ENCODE measurements around the gene L3MBTL3. TPM values are rescaled to one million over a fixed set of nuclear protein-coding genes. Genes with fewer than 3 reads are reported as not detected.
A peak's percentile ranks its signal among the peaks of the same experiment; 100 is the strongest.

The L3MBTL3 gene
- 3.2 and 45.3 TPM in 2 replicates for total RNA-seq (2014; rRNA removed; shearing (Covaris generic); ENCODE audit: low replicate concordance)

DNA sequence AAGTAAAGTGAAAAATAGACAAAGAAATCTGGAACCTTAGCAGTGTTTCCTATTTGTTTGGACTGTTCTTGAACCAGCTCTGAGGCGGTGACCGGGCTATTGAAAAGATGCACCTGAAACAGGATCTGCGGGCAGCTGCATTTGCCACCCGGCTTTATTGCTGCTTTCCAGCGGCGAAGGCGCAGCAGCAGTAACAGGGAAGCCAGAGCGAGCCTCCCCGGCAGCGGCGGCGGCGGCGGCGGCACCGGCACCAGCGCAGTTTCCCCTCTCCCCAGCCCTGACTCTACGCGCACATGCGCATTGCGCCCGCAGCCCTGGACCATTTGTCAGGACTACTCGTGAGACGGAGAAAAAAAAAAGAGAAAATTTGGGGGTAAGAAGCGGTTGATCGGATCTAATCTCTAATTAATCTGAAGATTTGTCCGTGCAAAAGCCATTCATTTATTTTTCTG, at the start of gene L3MBTL3:
L3MBTL3 (plus strand) TSS at position 290 of the 452 bp plus-strand sequence. CDS start 24,119 bp downstream, outside the sequence.
- in situ Hi-C loops (cut with HindIII; ENCODE audit: low pct_unique_long_range_greater_than_20kb, low sequenced_read_pairs): no loop called here
- peak; percentile 76 for DNase-seq (ENCODE audit: low read depth)

DNA sequence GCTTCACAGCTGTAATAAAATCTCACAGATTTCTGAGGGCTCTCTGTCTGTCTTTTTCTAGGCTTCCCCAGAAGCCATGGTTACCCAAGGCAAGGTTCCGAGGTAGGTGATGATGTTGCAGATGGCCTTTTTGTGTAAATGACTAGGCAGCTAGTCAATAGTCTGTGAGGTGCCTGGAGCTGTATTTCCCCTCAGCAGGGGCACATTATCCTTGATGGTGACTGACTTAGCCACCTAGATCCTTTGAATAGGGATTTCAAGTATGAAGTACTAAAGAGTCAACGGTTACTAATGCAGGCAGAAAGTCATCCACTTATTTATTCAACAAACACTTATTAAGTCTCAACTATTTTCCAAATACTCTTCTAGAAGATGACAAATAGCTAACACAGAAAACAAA, 49.3 kb upstream of the L3MBTL3 start:
- DNase-seq (ENCODE audit: low read depth): no peak
- in situ Hi-C loops (cut with HindIII; ENCODE audit: low pct_unique_long_range_greater_than_20kb, low sequenced_read_pairs): no loop called here

- no peak for DNase-seq (ENCODE audit: low read depth)
- in situ Hi-C loops (cut with HindIII; ENCODE audit: low pct_unique_long_range_greater_than_20kb, low sequenced_read_pairs): no loop called here
Observed at GRCh38 chr6:129976110-129976509, 42.3 kb upstream of the L3MBTL3 start.

DNA sequence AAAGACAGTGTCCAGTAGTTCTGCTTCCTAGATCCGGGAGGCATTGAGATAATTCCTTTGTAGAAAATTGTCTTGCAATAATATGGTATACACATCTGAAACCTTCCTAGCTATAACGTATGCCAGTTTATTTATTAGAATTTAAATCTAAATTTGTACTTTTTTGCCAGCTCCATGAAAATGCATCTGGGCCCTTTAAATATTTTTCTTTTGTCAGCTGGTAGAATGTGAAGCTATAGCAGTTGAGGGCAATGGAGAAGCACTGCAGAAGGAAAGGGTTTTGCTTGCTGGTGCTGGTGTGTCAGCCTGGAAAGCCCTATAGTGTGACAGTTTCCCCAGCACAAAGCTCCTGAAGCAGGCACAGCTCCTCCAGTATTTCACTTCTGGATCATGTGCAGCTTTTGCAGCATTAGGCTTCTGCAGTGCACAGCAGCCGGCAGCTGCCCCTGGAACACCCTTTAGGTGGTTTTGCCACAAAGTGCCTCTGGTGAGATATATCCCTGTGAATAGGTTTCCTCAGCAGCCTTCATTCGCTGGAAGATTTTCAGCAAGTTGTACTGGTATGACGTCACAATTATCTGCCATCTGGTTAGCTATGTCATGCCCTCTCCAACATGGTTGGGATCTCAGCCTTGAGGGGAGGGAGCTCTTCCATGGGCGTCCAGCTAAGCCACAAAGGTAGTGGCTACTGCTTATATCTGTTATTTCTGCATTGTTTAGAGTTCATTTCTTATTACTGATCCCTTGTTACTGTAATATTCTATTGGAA, 40.0 kb upstream of the L3MBTL3 start:
- in situ Hi-C loops (cut with HindIII; ENCODE audit: low pct_unique_long_range_greater_than_20kb, low sequenced_read_pairs): no loop called here
- DNase-seq (ENCODE audit: low read depth): no peak

- no peak for DNase-seq (ENCODE audit: low read depth)
- in situ Hi-C loops (cut with HindIII; ENCODE audit: low pct_unique_long_range_greater_than_20kb, low sequenced_read_pairs): no loop called here
Observed at GRCh38 chr6:129980821-129981220, 37.6 kb upstream of the L3MBTL3 start.

- in situ Hi-C loops (cut with HindIII; ENCODE audit: low pct_unique_long_range_greater_than_20kb, low sequenced_read_pairs): no loop called here
- DNase-seq (ENCODE audit: low read depth): no peak
Observed at GRCh38 chr6:129981598-129981997, 36.8 kb upstream of the L3MBTL3 start.

DNA sequence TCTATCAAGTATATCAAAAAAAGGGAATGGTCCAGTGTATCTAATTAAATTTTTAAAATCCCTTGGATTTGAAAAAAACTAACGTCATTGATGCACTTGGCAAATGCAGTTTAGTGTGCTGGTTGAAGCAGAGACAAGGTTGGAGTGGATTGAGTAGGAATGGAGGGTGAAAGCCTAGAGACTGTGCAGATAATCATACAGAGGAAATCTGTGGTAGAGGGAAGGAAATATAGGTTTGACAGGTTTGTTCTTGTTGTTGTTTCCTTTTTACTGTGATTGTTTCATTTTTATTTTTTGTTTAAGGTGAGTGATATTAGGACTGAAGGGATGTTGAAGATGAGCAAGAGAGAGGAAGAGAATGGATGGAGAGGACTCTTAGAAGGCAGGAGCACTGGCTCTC, 29.0 kb upstream of the L3MBTL3 start:
- in situ Hi-C loops (cut with HindIII; ENCODE audit: low pct_unique_long_range_greater_than_20kb, low sequenced_read_pairs): no loop called here
- DNase-seq (ENCODE audit: low read depth): no peak

DNA sequence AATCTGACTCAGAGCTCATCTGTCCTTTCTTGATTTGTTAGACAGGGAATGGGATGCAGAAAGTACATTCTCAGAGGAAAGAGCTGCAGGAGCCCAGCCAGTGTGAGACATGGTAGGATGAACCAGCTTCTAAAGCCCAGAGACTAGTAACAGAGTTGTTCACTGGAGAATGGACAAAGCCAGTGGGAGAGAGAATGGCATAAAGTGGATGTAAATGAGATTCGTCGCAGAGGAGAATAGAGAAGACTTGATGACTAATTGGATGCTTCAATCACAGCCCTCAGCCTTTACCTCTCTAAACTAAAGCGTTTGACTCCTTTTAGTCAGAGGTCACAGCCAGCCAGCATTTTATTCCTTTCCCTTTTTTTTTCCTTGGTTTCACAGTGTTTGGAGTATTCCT, 25.5 kb upstream of the L3MBTL3 start:
- in situ Hi-C loops (cut with HindIII; ENCODE audit: low pct_unique_long_range_greater_than_20kb, low sequenced_read_pairs): no loop called here
- no peak for DNase-seq (ENCODE audit: low read depth)

GRCh38 chr6:129994410-129994809, 24.0 kb upstream of the L3MBTL3 start:
- in situ Hi-C loops (cut with HindIII; ENCODE audit: low pct_unique_long_range_greater_than_20kb, low sequenced_read_pairs): no loop called here
- no peak for DNase-seq (ENCODE audit: low read depth)

DNA sequence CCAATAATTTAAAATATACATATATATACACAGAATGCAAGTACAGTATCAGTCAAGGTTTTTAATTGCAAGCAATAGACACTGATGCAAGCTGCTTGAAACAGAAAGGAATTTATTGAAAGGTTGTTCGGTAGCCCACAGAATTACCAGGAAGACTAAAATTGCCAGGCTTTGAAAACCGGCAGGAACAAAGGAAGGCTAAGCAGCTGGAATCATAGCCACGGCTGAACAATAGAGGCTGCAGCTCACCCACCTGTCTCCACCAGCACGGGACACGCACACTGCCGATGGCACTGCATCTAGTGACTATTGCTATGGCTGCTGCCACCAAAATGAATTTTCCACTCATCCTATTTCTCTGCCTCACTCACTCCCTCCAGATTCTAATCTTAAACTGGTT, 22.0 kb upstream of the L3MBTL3 start:
- in situ Hi-C loops (cut with HindIII; ENCODE audit: low pct_unique_long_range_greater_than_20kb, low sequenced_read_pairs): no loop called here
- no peak for DNase-seq (ENCODE audit: low read depth)

DNA sequence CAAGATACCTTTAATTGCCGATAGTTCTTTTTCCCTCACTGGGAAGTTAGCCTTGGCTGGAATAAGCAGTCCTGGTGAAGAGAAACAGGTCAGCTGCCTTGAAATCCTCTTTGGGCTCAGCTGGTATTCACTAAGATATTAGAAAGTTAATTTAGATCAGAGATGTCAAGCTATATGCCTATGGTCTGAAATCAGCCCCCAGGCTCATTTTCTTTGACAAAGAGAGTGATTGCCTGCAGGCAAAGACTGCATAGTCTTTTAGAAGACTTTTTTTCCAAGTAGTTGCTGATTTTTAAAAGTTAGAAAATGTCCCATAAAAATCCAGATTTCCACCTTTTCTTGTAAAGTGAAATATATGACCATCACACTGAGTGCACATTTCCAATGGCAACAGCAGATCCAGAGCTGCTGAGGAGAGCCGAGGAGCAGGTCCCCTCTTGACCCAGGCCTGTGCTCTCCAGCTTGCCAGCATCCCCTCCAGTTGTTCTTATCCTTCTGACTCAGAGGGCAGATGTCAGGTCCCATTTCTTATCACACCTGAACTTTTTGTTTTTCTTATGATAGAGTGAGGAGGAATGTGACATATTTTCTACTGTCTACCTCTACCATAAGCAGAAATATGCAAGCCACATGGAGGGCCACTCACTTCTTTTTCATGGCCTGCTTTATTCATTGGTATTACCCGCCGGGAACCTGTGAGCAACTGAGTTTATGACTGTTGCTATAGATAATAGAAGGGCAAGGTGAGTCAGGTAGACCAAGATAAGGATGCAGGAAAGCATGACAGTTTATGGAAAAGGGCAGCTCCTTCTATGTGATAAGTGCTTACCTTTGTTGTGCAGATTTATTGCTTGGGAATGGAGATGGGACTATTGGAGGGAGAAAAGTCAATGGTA, 17.6 kb upstream of the L3MBTL3 start:
- no peak for DNase-seq (ENCODE audit: low read depth)
- in situ Hi-C loops (cut with HindIII; ENCODE audit: low pct_unique_long_range_greater_than_20kb, low sequenced_read_pairs): no loop called here

DNA sequence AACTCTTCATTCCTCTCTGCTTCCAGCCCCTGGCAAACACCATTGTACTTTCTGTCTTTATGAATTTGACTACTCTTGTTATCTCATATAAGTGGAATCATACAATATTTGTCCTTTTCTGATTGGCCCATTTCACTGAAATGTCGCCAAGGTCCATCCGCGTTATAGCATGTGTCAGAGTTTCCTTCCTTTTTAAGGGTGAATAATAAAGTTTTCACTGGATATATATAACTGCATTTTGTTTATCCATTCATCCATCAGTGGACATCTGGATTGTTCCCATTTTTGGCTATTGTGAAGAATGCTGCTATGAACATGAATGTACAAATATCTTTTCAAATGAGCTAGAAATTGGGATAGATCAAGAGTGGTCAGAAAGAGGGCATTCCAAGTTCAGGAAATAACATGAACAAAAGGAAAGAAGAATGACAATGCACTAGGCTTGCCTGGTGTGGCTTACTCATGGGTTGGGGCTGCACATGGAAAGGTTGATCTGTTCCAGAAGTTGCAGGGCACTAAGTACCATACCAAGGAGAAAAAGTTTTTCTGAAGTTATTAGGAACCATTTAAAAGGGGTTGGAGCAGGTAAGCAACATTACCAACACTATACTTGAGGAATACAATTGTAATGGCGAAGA, 10.0 kb upstream of the L3MBTL3 start:
- in situ Hi-C loops (cut with HindIII; ENCODE audit: low pct_unique_long_range_greater_than_20kb, low sequenced_read_pairs): no loop called here

GRCh38 chr6:130009146-130009545, 9.2 kb upstream of the L3MBTL3 start:
- in situ Hi-C loops (cut with HindIII; ENCODE audit: low pct_unique_long_range_greater_than_20kb, low sequenced_read_pairs): no loop called here
- no peak for DNase-seq (ENCODE audit: low read depth)

More for the DNA sequence above, 10.0 kb upstream of the L3MBTL3 start:
- DNase-seq (ENCODE audit: low read depth): no peak

- in situ Hi-C loops (cut with HindIII; ENCODE audit: low pct_unique_long_range_greater_than_20kb, low sequenced_read_pairs): no loop called here
- no peak for DNase-seq (ENCODE audit: low read depth)
Observed at GRCh38 chr6:130010387-130010786, 8.0 kb upstream of the L3MBTL3 start.

DNA sequence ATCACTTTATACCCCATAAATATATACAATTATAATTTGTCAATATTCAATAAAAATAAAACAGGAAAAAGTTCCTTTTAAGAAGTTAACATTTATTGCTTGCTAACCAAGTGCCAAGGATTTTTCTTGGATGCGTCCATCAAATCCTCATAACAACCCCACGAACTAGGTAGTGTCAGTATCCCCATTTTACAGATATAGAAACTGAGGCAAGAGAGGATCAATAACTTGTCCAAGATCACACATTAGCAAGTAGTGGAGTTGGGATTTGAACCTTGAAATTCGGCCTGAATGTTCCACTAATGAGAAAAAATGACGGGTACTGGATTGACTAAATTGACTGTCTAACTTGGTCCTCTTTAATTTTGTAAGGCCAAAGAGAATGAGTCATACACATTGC, 5.7 kb upstream of the L3MBTL3 start:
- DNase-seq (ENCODE audit: low read depth): no peak
- in situ Hi-C loops (cut with HindIII; ENCODE audit: low pct_unique_long_range_greater_than_20kb, low sequenced_read_pairs): no loop called here

DNA sequence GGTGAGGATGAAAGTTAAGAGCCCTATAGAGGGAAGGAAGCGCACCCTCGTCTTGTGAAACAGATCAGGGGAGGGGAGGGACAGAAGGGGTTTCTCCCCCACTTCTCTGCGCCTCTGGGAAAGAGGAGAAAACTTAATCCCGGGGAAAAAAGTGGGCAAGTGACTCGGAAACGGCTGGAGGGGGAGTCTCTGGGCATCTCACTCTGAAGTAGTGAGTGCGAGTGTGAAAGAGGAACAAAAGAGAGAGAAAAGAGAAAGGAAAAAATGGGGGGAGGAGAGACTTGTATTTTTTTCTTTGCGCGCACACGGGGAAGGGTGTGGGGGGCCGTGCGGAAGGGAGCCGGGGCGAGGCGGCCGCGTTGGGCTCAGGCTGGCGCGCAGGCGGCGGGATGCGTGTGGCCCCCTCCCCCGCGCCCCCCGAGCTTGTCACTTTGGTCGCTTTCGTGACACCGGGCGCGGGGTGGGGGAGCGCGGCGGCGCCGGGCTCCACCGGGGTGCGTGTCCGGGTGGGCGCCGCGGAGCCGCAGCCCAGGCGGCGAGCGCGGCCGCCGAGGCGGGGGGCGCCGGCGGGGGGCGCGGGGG, 454 bp downstream of the L3MBTL3 start:
- in situ Hi-C loops (cut with HindIII; ENCODE audit: low pct_unique_long_range_greater_than_20kb, low sequenced_read_pairs): no loop called here
- DNase-seq (ENCODE audit: low read depth): no peak

DNA sequence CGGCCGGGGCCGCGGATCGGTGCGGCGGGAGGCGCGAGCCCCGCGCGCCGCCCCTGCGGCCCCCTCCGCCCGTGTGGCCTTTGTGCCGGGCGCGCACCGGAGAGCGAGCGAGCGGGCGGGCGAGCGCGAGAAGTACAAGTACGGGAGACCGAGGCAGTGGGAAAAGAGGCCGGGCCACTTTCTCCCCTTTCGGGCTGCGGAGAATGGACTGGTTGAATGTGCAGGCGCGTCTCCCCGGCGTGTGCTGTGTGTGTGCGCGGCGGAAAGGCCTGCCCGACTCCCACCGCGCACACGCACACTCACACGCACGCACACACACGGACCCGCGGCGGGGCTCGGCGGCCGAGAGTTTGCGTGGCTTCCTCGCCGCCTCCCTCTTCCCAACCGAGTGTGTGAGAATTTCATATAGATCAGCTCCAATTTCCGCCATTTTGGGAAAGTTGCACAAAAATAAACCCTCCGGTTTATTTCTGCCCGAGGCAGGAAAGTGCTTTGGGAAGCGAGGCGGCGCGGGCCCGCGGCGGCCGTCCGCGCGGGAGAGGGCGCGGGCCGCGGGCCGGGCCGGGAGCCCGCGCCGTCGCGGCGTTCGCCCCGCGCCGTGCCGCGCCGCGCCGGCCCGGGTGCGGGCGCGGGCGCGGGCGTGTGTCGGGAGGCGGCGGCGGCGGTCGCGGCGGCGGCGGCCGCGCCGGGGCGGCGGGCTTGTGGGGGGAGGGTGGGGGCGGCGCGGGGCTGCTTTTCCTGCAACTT, 1.1 kb downstream of the L3MBTL3 start:
- in situ Hi-C loops (cut with HindIII; ENCODE audit: low pct_unique_long_range_greater_than_20kb, low sequenced_read_pairs): no loop called here
- DNase-seq (ENCODE audit: low read depth): peak; percentile 46
